HepG2 (cell line): ENCODE results near the gene OGA. TPM values are rescaled to one million over a fixed set of nuclear protein-coding genes. Genes with fewer than 3 reads are reported as not detected.

Experiments
- ATAC-seq: fragments of 200-7000 bp; cut with Tn5 transposase; 3 replicates; pipeline ENCODE4 v1.9.1; 2020; ENCODE audit warnings: mild to moderate bottlenecking, moderate library complexity
- BruUV-seq: library from RNA; stranded (reverse); fragments of 400-500 nt; replicated peaks from 2 replicates; lab custom pipeline; 2021; lab: Mats Ljungman, UMichigan
- CTCF ChIA-PET: fragments of 300-600 bp; formaldehyde crosslinking; extraction: SDS; loops from one replicate; lab custom pipeline; 2021; ENCODE audit warnings: low total read pairs, inconsistent platforms, low intra/inter-chr PET ratio; lab: Yijun Ruan, JAX
- POLR2A ChIA-PET: fragments of 350-600 bp; sonication (Branson Sonifier 250); formaldehyde crosslinking; loops from one replicate; lab custom pipeline; 2020; ENCODE audit warnings: antibody characterized with exemption, inconsistent platforms; lab: Yijun Ruan, JAX
- DNase-seq: peaks from one replicate; pipeline ENCODE4 v3.0.0-alpha.2; 2015; ENCODE audit warnings: low spot score
- FAIRE-seq: peaks from 3 replicates; lab custom pipeline; 2011; peaks lifted over from hg19 to GRCh38; lab: Jason Lieb, UNC
- H2AFZ ChIP-seq: one replicate; pipeline ENCODE4 v1.6.1; 2011; ENCODE audit warnings: low read length, inconsistent platforms
- H3K27ac ChIP-seq: fragments of 300-600 bp; 3 replicates; pipeline ENCODE4 v1.8.0; 2011; ENCODE audit warnings: mixed run types, mild to moderate bottlenecking, mixed read lengths, low read length, inconsistent platforms; ENCODE audit not compliant: insufficient read depth; ENCODE audit errors: extremely low read length
- H3K27me3 ChIP-seq, 2 experiments: fragments of 200-600 bp in 1 of 2; 2 replicates in 1 of 2; 3 replicates in 1 of 2; pipeline versions ENCODE4 v1.6.0 to v1.8.0; 2011; ENCODE audit warnings: low read length in 2 of 2, mild to moderate bottlenecking in 2 of 2, moderate library complexity in 2 of 2, inconsistent platforms in 1 of 2; ENCODE audit not compliant: insufficient read depth in 2 of 2, control insufficient read depth in 1 of 2
- H3K36me3 ChIP-seq, 2 experiments: fragments of 200-600 bp in 1 of 2; replicated peaks in 1 of 2; 2 replicates in 1 of 2; 3 replicates in 1 of 2; pipeline versions ENCODE4 v1.5.1 to v1.8.0; 2011; ENCODE audit warnings: low read length in 2 of 2, inconsistent platforms in 1 of 2; ENCODE audit not compliant: insufficient read depth in 2 of 2, control insufficient read depth in 1 of 2
- H3K4me1 ChIP-seq: 2 replicates; pipeline ENCODE4 v1.5.1; 2012; ENCODE audit warnings: low read length, inconsistent platforms; ENCODE audit not compliant: insufficient read depth
- H3K4me2 ChIP-seq: 2 replicates; pipeline ENCODE4 v1.6.0; 2011; ENCODE audit warnings: low read depth, low read length, inconsistent platforms
- H3K4me3 ChIP-seq, 3 experiments: fragments of 200-600 bp in 1 of 3; sonication (generic), shearing (Covaris generic) in 1 of 3; replicated peaks in 1 of 3; 2 replicates each; pipeline ENCODE4 v1.5.1; 2011 to 2016; ENCODE audit warnings: low read length in 3 of 3, inconsistent platforms in 2 of 3, low read depth in 2 of 3, mild to moderate bottlenecking in 2 of 3, control low read depth in 1 of 3, mixed read lengths in 1 of 3; ENCODE audit not compliant: insufficient read depth in 1 of 3
- H3K79me2 ChIP-seq: one replicate; pipeline ENCODE4 v1.6.1; 2011; ENCODE audit warnings: low read length, inconsistent platforms; ENCODE audit not compliant: insufficient read depth
- H3K9ac ChIP-seq: 2 replicates; pipeline ENCODE4 v1.6.0; 2011; ENCODE audit warnings: mild to moderate bottlenecking, low read depth, low read length, inconsistent platforms; ENCODE audit not compliant: insufficient read depth
- H3K9me3 ChIP-seq: 2 replicates; pipeline ENCODE4 v1.5.1; 2012; ENCODE audit warnings: mild to moderate bottlenecking, low read length
- H4K20me1 ChIP-seq: 2 replicates; pipeline ENCODE4 v1.6.0; 2011; ENCODE audit warnings: inconsistent platforms, mild to moderate bottlenecking, low read length, moderate library complexity; ENCODE audit not compliant: insufficient read depth
- BRD4 ChIP-seq: sonication (generic); formaldehyde crosslinking; IDR thresholded peaks from 2 replicates; pipeline ENCODE4 v1.4.0; 2020; ENCODE audit warnings: missing genetic modification reagents
- GABPB1 ChIP-seq: IDR thresholded peaks from 2 replicates; pipeline ENCODE4 v1.6.1; 2016; ENCODE audit warnings: mild to moderate bottlenecking, missing genetic modification reagents, moderate library complexity, missing compliant biosample characterization
- HMGXB4 ChIP-seq, 2 experiments: sonication (generic) in 1 of 2; formaldehyde crosslinking in 1 of 2; IDR thresholded peaks; 2 replicates each; pipeline versions ENCODE4 v1.4.0 to v1.6.1; 2018 to 2020; ENCODE audit warnings: missing genetic modification reagents in 2 of 2, borderline replicate concordance in 1 of 2, low read depth in 1 of 2, mild to moderate bottlenecking in 1 of 2, missing biosample characterization in 1 of 2
- KDM2A ChIP-seq: sonication (generic); formaldehyde crosslinking; IDR thresholded peaks from 2 replicates; pipeline ENCODE4 v1.4.0; 2020; ENCODE audit warnings: low read depth, missing genetic modification reagents, borderline replicate concordance
- MYC ChIP-seq: sonication (generic); formaldehyde crosslinking; IDR thresholded peaks from 2 replicates; pipeline ENCODE4 v1.9.0; 2021; ENCODE audit warnings: missing genetic modification reagents, borderline replicate concordance
- ZBTB2 ChIP-seq: sonication (generic); formaldehyde crosslinking; IDR thresholded peaks from 2 replicates; pipeline ENCODE4 v1.8.0; 2022; ENCODE audit warnings: low read depth, missing genetic modification reagents
- ZBTB33 ChIP-seq: sonication (generic); formaldehyde crosslinking; IDR thresholded peaks from 2 replicates; pipeline ENCODE4 v1.4.0; 2020; ENCODE audit warnings: missing genetic modification reagents
- ZNF296 ChIP-seq: sonication (generic); formaldehyde crosslinking; conservative IDR thresholded peaks from 2 replicates; pipeline ENCODE4 v1.5.0; 2020; ENCODE audit warnings: mild to moderate bottlenecking, missing genetic modification reagents
- WGBS: methylation state at CpG from one replicate; pipeline ENCODE4 v1.1.6; 2017; ENCODE audit warnings: low lambda C conversion rate; 5-methylcytosine and 5-hydroxymethylcytosine counted together
- in situ Hi-C: cut with HindIII; loops from 2 replicates; pipeline ENCODE4 v1.10.0; 2017; ENCODE audit warnings: low pct_unique_long_range_greater_than_20kb; ENCODE audit not compliant: extremely low pct_ligation_motif_present
- intact Hi-C: fragments of 100-400 bp; cut with micrococcal nuclease; formaldehyde crosslinking; loops from one replicate; pipeline ENCODE4 v1.10.0; 2022; ENCODE audit not compliant: unreplicated experiment
- polyA plus RNA-seq, 8 experiments: library from polyadenylated mRNA; depleted of rRNA in 3 of 8; stranded (reverse) in 7 of 8; unstranded in 1 of 8; fragments of >200 nt; fragmentation: Illumina TruSeq in 4 of 8; extraction: Trizol in 4 of 8; gene quantifications; 2 replicates each; pipeline versions ENCODE4 v1.2.1 to v1.2.3, GENCODE V29; 2011 to 2016; ENCODE audit warnings: low read depth in 4 of 8, missing spikeins in 1 of 8, mixed read lengths in 1 of 8; ENCODE audit not compliant: insufficient read depth in 1 of 8
- total RNA-seq, 5 experiments: library from RNA; depleted of rRNA; stranded (reverse); fragments of >200 nt; fragmentation: Illumina TruSeq; extraction: Trizol; gene quantifications; 2 replicates each; pipeline ENCODE4 v1.2.3, GENCODE V29; 2016; ENCODE audit warnings: low read depth in 1 of 5

OGA gene
- total and polyA plus RNA-seq, 2 of the 13 experiments (the other 11 are each of a cell fraction or from before 2014, with no cell fraction given), result 33.2 to 39.8 TPM

- intact Hi-C loops (loop anchor here (2.0 kb wide), 1 partner anchor 566 kb away; no protein-coding TSS in a partner anchor), in situ Hi-C loops (loop anchor here (5.0 kb wide), 2 partner anchors 178 to 568 kb away; no protein-coding TSS in a partner anchor)
- Histone ChIP-seq H4K20me1 (peaks cover 5% of the 10 kb centered on the region; the same call in 1 of the 2 replicates), H3K4me2 (peak overlapping the region; percentile 75; the same call in 1 of the 2 replicates), H3K27me3 (peaks cover 1 to 5% of the 10 kb centered on the region in 2 experiments; a peak in 3 of 5 replicates), H2AFZ (no peak overlapping the region), H3K36me3 (no peaks in the 10 kb centered on the region; a peak in 1 of 5 replicates), H3K27ac (no peak overlapping the region), H3K9me3 (no peaks in the 10 kb centered on the region), H3K4me1 (peaks cover 58% of the 10 kb centered on the region), H3K4me3 (no peak overlapping the region), H3K79me2 (peaks cover 9% of the 10 kb centered on the region), H3K9ac (no peak overlapping the region)
- TF ChIP-seq MYC (CRISPR knock-in tag) (0 out of 2 replicates have a peak, but pooled peaks have one; percentile 10), ZBTB2 (no peak)
- ATAC-seq (no peak), DNase-seq (no peak), FAIRE-seq (no peak)
- ChIA-PET POLR2A (interaction anchor here (1.2 to 1.3 kb wide), 2 partner anchors 85 to 178 kb away, joined by 3 read pairs; no protein-coding TSS in a partner anchor), CTCF (interaction anchor here (4.0 kb wide), 1 partner anchor 177 kb away, joined by 28 read pairs; no protein-coding TSS in a partner anchor)
- BruUV-seq, result no TSS peak
- 85% methylated on average over 15 of the region's 17 CpGs for WGBS
Measured at GRCh38 chr10:101780187-101780817, 37.9 kb downstream of the OGA start.

DNA sequence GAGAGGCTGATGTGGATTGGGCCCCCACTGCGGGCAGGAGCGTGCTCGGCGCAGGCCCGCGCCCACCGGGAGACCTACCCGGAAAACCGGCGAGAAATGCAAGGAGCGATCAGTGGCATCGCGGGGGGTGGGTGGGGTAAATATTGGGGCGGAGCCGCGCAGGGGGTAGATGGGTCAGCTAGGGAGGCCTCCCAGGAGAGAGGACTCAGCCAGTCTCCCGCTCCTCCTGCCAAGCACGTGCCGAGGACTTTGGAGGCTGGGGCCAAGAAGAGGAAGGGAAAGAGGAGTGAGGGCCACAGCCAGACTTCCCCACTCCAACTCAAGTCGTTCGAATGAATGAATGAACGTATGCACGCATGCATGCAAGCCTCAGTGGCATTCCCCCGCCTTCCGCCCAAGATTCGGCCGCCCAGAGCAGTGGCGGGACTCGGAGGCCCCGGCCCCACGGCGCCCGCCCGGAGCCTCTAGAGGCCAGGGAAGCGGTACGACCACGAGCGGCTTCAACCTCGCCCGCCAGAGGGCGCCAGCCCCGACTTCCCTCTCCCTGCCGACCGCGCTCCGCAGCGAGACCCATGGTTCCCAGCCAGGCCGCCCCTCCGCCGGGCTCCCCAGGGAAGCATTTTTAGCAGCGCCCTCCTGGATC, 38.6 kb downstream of the OGA start:
- Histone ChIP-seq H3K79me2 (peaks cover 9% of the 10 kb centered on the region), H4K20me1 (peaks cover 5% of the 10 kb centered on the region; the same call in 1 of the 2 replicates), H3K36me3 (no peaks in the 10 kb centered on the region; a peak in 1 of 5 replicates), H3K4me3 (peak overlapping the region in 2 of 3 experiments; percentile 31 to 76; a peak in 3 of 6 replicates), H2AFZ (no peak overlapping the region), H3K4me1 (peaks cover 58% of the 10 kb centered on the region), H3K9ac (no peak overlapping the region), H3K27me3 (peaks cover 5 to 12% of the 10 kb centered on the region in 2 experiments), H3K27ac (no peak overlapping the region), H3K4me2 (peak overlapping the region; percentile 75), H3K9me3 (no peaks in the 10 kb centered on the region)
- POLR2A ChIA-PET, result no interaction called here
- intact Hi-C loops (loop anchor here (2.0 kb wide), 1 partner anchor 565 kb away; no protein-coding TSS in a partner anchor), in situ Hi-C loops (loop anchor here (5.0 kb wide), 2 partner anchors 177 to 567 kb away; no protein-coding TSS in a partner anchor)
- CTCF ChIA-PET, result interaction anchor here (4.0 kb wide), 1 partner anchor 177 kb away, joined by 28 read pairs; no protein-coding TSS in a partner anchor
- DNase-seq (no peak), FAIRE-seq (no peak), ATAC-seq (peak; percentile 43)
- 80% methylated on average over 33 of the region's 51 CpGs for WGBS
- BruUV-seq, result no TSS peak
- TF ChIP-seq HMGXB4 (CRISPR knock-in tag; IDR thresholded peaks at IDR 0.05; ENCODE audit: borderline replicate concordance in 1 of 2, low read depth in 1 of 2) (0 out of 4 replicates have a peak, but pooled peaks of 1 of the 2 experiments have one; percentile 48), GABPB1 (CRISPR knock-in tag) (peak; percentile 39; the same call in 1 of the 2 replicates), ZNF296 (CRISPR knock-in tag) (0 out of 2 replicates have a peak, but pooled peaks have one; percentile 40), BRD4 (CRISPR knock-in tag) (0 out of 2 replicates have a peak, but pooled peaks have one; percentile 39), ZBTB33 (CRISPR knock-in tag) (peak; percentile 96), KDM2A (CRISPR knock-in tag) (peak; percentile 45; the same call in 1 of the 2 replicates)
